WTC11 (cell line): Measurements from ENCODE around the gene PYGB. TPM values are rescaled to one million over a fixed set of nuclear protein-coding genes. Genes with fewer than 3 reads are reported as not detected.
A peak's percentile ranks its signal among the peaks of the same experiment; 100 is the strongest.
"Not testable (repeated sequence)": the region's sequence is repeated elsewhere in the genome, so short reads cannot be mapped to it uniquely, and the experiment has no call there.

Experiments
- ATAC-seq: fragments of 200-7000 bp; cut with Tn5 transposase; 2 replicates; pipeline ENCODE4 v1.10.0; 2021; ENCODE audit warnings: mild to moderate bottlenecking, moderate library complexity
- CTCF ChIA-PET: fragments of 300-600 bp; sonication (Branson Sonifier 250); formaldehyde crosslinking; loops from one replicate; lab custom pipeline; 2021; ENCODE audit warnings: antibody characterized with exemption; lab: Charles Lee
- POLR2A ChIA-PET: fragments of 350-600 bp; sonication (Branson Sonifier 250); formaldehyde crosslinking; loops from one replicate; lab custom pipeline; 2021; ENCODE audit warnings: antibody characterized with exemption; lab: Charles Lee
- DNase-seq: peaks from one replicate; pipeline ENCODE4 v3.0.0; 2021; ENCODE audit warnings: low spot score
- H3K27ac Mint-ChIP-seq: 2 replicates; pipeline ENCODE4 v1.8.0; 2021; ENCODE audit warnings: mixed read lengths
- H3K27me3 Mint-ChIP-seq: 2 replicates; pipeline ENCODE4 v1.8.0; 2021; ENCODE audit warnings: low read depth, mild to moderate bottlenecking, moderate library complexity, mixed read lengths
- H3K36me3 Mint-ChIP-seq: 2 replicates; pipeline ENCODE4 v1.8.0; 2021; ENCODE audit warnings: mixed read lengths
- H3K4me1 Mint-ChIP-seq: 2 replicates; pipeline ENCODE4 v1.8.0; 2022; ENCODE audit warnings: mixed read lengths
- H3K4me3 Mint-ChIP-seq: 2 replicates; pipeline ENCODE4 v1.8.0; 2021; ENCODE audit warnings: mild to moderate bottlenecking, moderate library complexity, mixed read lengths
- H3K9me3 Mint-ChIP-seq: 2 replicates; pipeline ENCODE4 v1.8.0; 2021; ENCODE audit warnings: mixed read lengths
- CREM ChIP-seq: sonication (generic); formaldehyde crosslinking; IDR thresholded peaks from 2 replicates; pipeline ENCODE4 v1.8.1; 2022; ENCODE audit warnings: mild to moderate bottlenecking, missing genetic modification reagents, moderate library complexity
- GABPB1 ChIP-seq: sonication (generic); formaldehyde crosslinking; IDR thresholded peaks from 2 replicates; pipeline ENCODE4 v1.8.1; 2023; ENCODE audit warnings: mild to moderate bottlenecking, missing genetic modification reagents
- MXD4 ChIP-seq: fragments of 250-450 bp; sonication (Bioruptor Pico); IDR thresholded peaks from 2 replicates; pipeline ENCODE4 v1.8.0; 2021; ENCODE audit warnings: mild to moderate bottlenecking, moderate library complexity, borderline replicate concordance
- NFATC4 ChIP-seq: fragments of 250-450 bp; sonication (Bioruptor Pico); IDR thresholded peaks from 2 replicates; pipeline ENCODE4 v1.9.0; 2021; ENCODE audit warnings: mild to moderate bottlenecking
- NFE2L1 ChIP-seq: sonication (generic); formaldehyde crosslinking; IDR thresholded peaks from 2 replicates; pipeline ENCODE4 v1.8.1; 2023; ENCODE audit warnings: missing genetic modification reagents
- NFYB ChIP-seq: sonication (generic); formaldehyde crosslinking; conservative IDR thresholded peaks from 2 replicates; pipeline ENCODE4 v1.8.0; 2022; ENCODE audit warnings: low read depth, missing genetic modification reagents
- NR1H2 ChIP-seq: sonication (generic); formaldehyde crosslinking; IDR thresholded peaks from 2 replicates; pipeline ENCODE4 v1.9.0; 2021; ENCODE audit warnings: mild to moderate bottlenecking, moderate library complexity, missing genetic modification reagents
- SOX15 ChIP-seq: fragments of 250-450 bp; sonication (Bioruptor Pico); IDR thresholded peaks from 2 replicates; pipeline ENCODE4 v1.9.0; 2021; ENCODE audit warnings: mild to moderate bottlenecking
- TEAD1 ChIP-seq: sonication (generic); formaldehyde crosslinking; IDR thresholded peaks from 2 replicates; pipeline ENCODE4 v1.8.0; 2022; ENCODE audit warnings: mild to moderate bottlenecking, missing genetic modification reagents
- ZBTB21 ChIP-seq: sonication (generic); formaldehyde crosslinking; IDR thresholded peaks from 2 replicates; pipeline ENCODE4 v1.8.1; 2023; ENCODE audit warnings: mild to moderate bottlenecking, missing genetic modification reagents, borderline replicate concordance
- ZNF416 ChIP-seq: fragments of 250-450 bp; sonication (Bioruptor Pico); IDR thresholded peaks from 2 replicates; pipeline ENCODE4 v1.9.0; 2021; ENCODE audit warnings: mild to moderate bottlenecking, inconsistent platforms
- total RNA-seq: library from RNA; stranded (reverse); gene quantifications from 3 replicates; pipeline ENCODE4 v1.2.3, GENCODE V29; 2021
- TF ChIP-seq, protein P1 (sequence below): sonication (generic); formaldehyde crosslinking; conservative IDR thresholded peaks from 2 replicates; pipeline ENCODE4 v1.8.1; 2023; ENCODE audit warnings: mild to moderate bottlenecking, low read depth, missing genetic modification reagents, moderate library complexity
- TF ChIP-seq, protein P2 (sequence below): sonication (generic); formaldehyde crosslinking; IDR thresholded peaks from 2 replicates; pipeline ENCODE4 v1.8.0; 2023; ENCODE audit warnings: missing genetic modification reagents
- TF ChIP-seq, protein P3 (sequence below): sonication (generic); formaldehyde crosslinking; IDR thresholded peaks from 2 replicates; pipeline ENCODE4 v1.8.1; 2023; ENCODE audit warnings: mild to moderate bottlenecking, missing genetic modification reagents, moderate library complexity
- TF ChIP-seq, protein P4 (sequence below): sonication (generic); formaldehyde crosslinking; IDR thresholded peaks from 2 replicates; pipeline ENCODE4 v1.8.1; 2022; ENCODE audit warnings: missing genetic modification reagents, borderline replicate concordance
- TF ChIP-seq, protein P5 (sequence below): fragments of 250-450 bp; sonication (Bioruptor Pico); IDR thresholded peaks from 2 replicates; pipeline ENCODE4 v1.9.0; 2021; ENCODE audit warnings: mild to moderate bottlenecking, borderline replicate concordance
- TF ChIP-seq, protein P6 (sequence below): fragments of 200-600 bp; IDR thresholded peaks from 2 replicates; pipeline ENCODE4 v1.8.0; 2022; ENCODE audit warnings: antibody characterized with exemption

PYGB gene
- total RNA-seq, 1 experiment from 2014 or later = 48.5 TPM

DNA sequence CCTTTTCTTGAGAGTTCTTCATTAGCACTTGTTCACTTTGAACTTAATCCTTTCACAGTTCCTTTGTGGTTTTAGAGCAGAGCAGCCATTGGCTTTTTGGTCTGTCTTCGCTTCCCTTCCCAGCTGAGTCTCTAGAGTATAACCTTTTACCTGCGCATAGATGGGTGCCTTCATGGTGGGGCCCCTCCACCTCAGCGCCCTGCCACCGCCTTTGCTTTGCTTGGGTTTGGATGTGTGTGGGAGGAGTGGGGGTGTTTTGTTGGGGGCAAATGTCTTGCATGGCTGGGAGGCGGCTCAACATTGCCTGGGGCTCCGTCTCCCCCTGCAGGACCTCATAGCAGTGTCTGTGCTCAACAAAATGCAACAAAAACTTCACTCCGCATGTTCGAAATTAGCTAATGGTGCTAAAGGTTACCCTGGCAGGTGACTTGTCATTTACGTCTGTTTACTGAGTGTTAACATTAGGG is 11.9 kb downstream of the PYGB start (continued):
- TF ChIP-seq, protein P1, sequence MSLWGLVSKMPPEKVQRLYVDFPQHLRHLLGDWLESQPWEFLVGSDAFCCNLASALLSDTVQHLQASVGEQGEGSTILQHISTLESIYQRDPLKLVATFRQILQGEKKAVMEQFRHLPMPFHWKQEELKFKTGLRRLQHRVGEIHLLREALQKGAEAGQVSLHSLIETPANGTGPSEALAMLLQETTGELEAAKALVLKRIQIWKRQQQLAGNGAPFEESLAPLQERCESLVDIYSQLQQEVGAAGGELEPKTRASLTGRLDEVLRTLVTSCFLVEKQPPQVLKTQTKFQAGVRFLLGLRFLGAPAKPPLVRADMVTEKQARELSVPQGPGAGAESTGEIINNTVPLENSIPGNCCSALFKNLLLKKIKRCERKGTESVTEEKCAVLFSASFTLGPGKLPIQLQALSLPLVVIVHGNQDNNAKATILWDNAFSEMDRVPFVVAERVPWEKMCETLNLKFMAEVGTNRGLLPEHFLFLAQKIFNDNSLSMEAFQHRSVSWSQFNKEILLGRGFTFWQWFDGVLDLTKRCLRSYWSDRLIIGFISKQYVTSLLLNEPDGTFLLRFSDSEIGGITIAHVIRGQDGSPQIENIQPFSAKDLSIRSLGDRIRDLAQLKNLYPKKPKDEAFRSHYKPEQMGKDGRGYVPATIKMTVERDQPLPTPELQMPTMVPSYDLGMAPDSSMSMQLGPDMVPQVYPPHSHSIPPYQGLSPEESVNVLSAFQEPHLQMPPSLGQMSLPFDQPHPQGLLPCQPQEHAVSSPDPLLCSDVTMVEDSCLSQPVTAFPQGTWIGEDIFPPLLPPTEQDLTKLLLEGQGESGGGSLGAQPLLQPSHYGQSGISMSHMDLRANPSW = no peak
- TF ChIP-seq ZBTB21 (CRISPR knock-in tag) = no peak
- TF ChIP-seq GABPB1 (CRISPR knock-in tag) = no peak
- TF ChIP-seq NFYB (CRISPR knock-in tag) = no peak
- TF ChIP-seq NR1H2 (CRISPR knock-in tag) = no peak

DNA sequence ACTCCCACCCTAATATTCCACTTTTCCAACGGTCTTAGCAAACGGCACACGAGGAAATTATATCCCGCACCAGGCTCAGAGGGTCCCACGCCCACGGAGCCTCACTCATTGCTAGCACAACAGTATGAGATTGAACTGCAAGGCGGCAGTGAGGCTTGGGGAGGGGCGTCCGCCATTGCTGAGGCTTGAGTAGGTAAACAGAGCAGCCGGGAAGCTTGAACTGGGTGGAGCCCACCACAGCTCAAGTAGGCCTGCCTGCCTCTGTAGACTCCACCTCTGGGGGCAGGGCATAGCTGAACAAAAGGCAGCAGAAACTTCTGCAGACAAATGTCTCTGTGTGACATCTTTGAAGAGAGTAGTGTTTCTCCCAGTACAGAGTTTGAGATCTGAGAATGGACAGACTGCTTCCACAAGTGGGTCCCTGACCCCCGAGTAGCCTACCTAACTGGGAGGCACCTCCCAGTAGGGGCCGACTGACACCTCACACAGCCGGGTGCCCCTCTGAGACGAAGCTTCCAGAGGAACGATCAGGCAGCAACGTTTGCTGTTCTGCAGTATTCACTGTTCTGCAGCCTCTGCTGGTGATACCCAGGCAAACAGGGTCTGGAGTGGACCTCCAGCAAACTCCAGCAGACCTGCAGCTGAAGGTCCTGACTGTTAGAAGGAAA is 13.0 kb downstream of the PYGB start:
- CTCF ChIA-PET = interaction anchor here (0.6 to 2.6 kb wide), 3 partner anchors 13 to 153 kb away, joined by 3 to 7 read pairs (median 4); partner anchors contain the start of gene PYGB
- POLR2A ChIA-PET = not testable (repeated sequence)

DNA sequence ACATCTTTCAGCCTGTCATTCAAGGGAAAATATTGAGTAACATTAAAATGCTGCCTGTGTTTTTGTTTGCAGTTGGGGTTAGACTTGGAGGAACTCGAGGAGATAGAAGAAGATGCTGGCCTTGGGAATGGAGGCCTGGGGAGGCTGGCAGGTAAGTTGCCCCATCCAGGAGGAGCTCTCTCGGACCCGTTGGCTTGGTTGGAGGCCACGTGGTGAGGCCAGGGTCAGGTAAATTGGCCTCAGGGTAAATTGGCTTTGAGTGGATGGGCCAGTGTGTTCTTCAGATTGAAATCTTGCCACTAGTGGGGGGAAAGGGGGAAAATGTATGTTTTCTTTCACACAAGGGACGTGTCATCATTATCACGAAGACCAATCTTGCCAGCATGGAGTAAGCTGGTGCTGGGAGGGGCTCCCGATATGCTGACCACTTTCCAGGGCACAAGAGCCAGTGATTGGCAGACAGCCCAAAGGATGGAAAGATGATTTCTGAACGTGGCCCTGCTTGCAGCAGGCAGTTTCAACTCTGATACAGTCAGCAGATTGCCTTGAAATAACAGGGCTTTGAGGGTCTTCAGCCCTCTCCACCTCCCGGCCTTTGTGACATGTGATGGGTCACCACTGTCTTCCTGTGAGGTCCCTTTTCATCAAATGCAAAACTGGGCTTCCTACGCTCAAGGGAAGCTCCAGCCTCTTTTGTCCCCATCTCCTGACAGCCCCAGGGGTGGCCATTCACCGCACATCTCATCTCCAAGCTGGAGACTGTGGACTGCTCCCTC is 21.4 kb downstream of the PYGB start:
- ChIA-PET CTCF (interaction anchor here (1.2 to 1.6 kb wide), 2 partner anchors 22 to 46 kb away, joined by 3 read pairs; no protein-coding TSS in a partner anchor), POLR2A (interaction anchor here (0.9 kb wide), 1 partner anchor 17 kb away, joined by 3 read pairs; no protein-coding TSS in a partner anchor)
- peaks cover 35% of the 10 kb centered on the region for H3K36me3 Mint-ChIP-seq
- ATAC-seq = no peak
- H3K9me3 Mint-ChIP-seq = peaks cover 7% of the 10 kb centered on the region
- H3K27me3 Mint-ChIP-seq = no peaks in the 10 kb centered on the region
- H3K4me1 Mint-ChIP-seq = no peaks in the 10 kb centered on the region
- no peak for TF ChIP-seq NFE2L1 (CRISPR knock-in tag)
- TF ChIP-seq NFATC4 (CRISPR knock-in tag) = no peak
- no peak for TF ChIP-seq ZNF416 (CRISPR knock-in tag)
- TF ChIP-seq, protein P2, sequence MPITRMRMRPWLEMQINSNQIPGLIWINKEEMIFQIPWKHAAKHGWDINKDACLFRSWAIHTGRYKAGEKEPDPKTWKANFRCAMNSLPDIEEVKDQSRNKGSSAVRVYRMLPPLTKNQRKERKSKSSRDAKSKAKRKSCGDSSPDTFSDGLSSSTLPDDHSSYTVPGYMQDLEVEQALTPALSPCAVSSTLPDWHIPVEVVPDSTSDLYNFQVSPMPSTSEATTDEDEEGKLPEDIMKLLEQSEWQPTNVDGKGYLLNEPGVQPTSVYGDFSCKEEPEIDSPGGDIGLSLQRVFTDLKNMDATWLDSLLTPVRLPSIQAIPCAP = no peak
- TF ChIP-seq NFYB (CRISPR knock-in tag) = no peak
- TF ChIP-seq, protein P3, sequence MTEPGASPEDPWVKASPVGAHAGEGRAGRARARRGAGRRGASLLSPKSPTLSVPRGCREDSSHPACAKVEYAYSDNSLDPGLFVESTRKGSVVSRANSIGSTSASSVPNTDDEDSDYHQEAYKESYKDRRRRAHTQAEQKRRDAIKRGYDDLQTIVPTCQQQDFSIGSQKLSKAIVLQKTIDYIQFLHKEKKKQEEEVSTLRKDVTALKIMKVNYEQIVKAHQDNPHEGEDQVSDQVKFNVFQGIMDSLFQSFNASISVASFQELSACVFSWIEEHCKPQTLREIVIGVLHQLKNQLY (CRISPR knock-in tag) = no peak
- TF ChIP-seq TEAD1 = no peak
- TF ChIP-seq, protein P4, sequence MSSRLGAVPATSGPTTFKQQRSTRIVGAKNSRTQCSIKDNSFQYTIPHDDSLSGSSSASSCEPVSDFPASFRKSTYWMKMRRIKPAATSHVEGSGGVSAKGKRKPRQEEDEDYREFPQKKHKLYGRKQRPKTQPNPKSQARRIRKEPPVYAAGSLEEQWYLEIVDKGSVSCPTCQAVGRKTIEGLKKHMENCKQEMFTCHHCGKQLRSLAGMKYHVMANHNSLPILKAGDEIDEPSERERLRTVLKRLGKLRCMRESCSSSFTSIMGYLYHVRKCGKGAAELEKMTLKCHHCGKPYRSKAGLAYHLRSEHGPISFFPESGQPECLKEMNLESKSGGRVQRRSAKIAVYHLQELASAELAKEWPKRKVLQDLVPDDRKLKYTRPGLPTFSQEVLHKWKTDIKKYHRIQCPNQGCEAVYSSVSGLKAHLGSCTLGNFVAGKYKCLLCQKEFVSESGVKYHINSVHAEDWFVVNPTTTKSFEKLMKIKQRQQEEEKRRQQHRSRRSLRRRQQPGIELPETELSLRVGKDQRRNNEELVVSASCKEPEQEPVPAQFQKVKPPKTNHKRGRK (CRISPR knock-in tag) = no peak
- TF ChIP-seq, protein P5, sequence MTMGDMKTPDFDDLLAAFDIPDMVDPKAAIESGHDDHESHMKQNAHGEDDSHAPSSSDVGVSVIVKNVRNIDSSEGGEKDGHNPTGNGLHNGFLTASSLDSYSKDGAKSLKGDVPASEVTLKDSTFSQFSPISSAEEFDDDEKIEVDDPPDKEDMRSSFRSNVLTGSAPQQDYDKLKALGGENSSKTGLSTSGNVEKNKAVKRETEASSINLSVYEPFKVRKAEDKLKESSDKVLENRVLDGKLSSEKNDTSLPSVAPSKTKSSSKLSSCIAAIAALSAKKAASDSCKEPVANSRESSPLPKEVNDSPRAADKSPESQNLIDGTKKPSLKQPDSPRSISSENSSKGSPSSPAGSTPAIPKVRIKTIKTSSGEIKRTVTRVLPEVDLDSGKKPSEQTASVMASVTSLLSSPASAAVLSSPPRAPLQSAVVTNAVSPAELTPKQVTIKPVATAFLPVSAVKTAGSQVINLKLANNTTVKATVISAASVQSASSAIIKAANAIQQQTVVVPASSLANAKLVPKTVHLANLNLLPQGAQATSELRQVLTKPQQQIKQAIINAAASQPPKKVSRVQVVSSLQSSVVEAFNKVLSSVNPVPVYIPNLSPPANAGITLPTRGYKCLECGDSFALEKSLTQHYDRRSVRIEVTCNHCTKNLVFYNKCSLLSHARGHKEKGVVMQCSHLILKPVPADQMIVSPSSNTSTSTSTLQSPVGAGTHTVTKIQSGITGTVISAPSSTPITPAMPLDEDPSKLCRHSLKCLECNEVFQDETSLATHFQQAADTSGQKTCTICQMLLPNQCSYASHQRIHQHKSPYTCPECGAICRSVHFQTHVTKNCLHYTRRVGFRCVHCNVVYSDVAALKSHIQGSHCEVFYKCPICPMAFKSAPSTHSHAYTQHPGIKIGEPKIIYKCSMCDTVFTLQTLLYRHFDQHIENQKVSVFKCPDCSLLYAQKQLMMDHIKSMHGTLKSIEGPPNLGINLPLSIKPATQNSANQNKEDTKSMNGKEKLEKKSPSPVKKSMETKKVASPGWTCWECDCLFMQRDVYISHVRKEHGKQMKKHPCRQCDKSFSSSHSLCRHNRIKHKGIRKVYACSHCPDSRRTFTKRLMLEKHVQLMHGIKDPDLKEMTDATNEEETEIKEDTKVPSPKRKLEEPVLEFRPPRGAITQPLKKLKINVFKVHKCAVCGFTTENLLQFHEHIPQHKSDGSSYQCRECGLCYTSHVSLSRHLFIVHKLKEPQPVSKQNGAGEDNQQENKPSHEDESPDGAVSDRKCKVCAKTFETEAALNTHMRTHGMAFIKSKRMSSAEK (CRISPR knock-in tag) = no peak
- no peak for TF ChIP-seq CREM
- no peak for TF ChIP-seq SOX15 (CRISPR knock-in tag)
- TF ChIP-seq MXD4 (CRISPR knock-in tag) = no peak
- TF ChIP-seq, protein P6, sequence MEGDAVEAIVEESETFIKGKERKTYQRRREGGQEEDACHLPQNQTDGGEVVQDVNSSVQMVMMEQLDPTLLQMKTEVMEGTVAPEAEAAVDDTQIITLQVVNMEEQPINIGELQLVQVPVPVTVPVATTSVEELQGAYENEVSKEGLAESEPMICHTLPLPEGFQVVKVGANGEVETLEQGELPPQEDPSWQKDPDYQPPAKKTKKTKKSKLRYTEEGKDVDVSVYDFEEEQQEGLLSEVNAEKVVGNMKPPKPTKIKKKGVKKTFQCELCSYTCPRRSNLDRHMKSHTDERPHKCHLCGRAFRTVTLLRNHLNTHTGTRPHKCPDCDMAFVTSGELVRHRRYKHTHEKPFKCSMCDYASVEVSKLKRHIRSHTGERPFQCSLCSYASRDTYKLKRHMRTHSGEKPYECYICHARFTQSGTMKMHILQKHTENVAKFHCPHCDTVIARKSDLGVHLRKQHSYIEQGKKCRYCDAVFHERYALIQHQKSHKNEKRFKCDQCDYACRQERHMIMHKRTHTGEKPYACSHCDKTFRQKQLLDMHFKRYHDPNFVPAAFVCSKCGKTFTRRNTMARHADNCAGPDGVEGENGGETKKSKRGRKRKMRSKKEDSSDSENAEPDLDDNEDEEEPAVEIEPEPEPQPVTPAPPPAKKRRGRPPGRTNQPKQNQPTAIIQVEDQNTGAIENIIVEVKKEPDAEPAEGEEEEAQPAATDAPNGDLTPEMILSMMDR = no peak
- TF ChIP-seq, all 79 proteins: peak for 0
- H3K27ac Mint-ChIP-seq = no peak overlapping the region
- H3K4me3 Mint-ChIP-seq = no peak overlapping the region
- DNase-seq = peak; percentile 7

More for the DNA sequence above, 13.0 kb downstream of the PYGB start:
- not testable (repeated sequence) for H3K4me1 Mint-ChIP-seq, ATAC-seq, H3K27ac Mint-ChIP-seq, H3K27me3 Mint-ChIP-seq, DNase-seq, H3K4me3 Mint-ChIP-seq
- H3K36me3 Mint-ChIP-seq = peaks cover 52% of the 10 kb centered on the region
- peaks cover 33% of the 10 kb centered on the region for H3K9me3 Mint-ChIP-seq
